ENCODE measurements around the gene GNG12.

- no peak for TF ChIP-seq CTCF (IDR thresholded peaks at IDR 0.05)
- no peak for TF ChIP-seq EP300 (IDR thresholded peaks at IDR 0.05)
- TF ChIP-seq POLR2A (IDR thresholded peaks at IDR 0.05), result no peak
- TF ChIP-seq POLR2AphosphoS5 (IDR thresholded peaks at IDR 0.05), result no peak
Measured at GRCh38 chr1:67659229-67659628, 174.0 kb downstream of the GNG12 start.
